GM10248 (cell line): ENCODE results near the gene MMP28.

Experiments
- CTCF ChIA-PET: fragments of 300-600 bp; sonication (Branson Sonifier 250); formaldehyde crosslinking; extraction: SDS; loops from one replicate; lab custom pipeline; 2021; ENCODE audit warnings: antibody characterized with exemption; lab: Yijun Ruan, JAX
- POLR2A ChIA-PET: fragments of 350-650 bp; sonication (Branson Sonifier 250); formaldehyde crosslinking; extraction: SDS; loops from one replicate; lab custom pipeline; 2020; ENCODE audit warnings: antibody characterized with exemption; lab: Yijun Ruan, JAX
- DNase-seq: peaks from one replicate; pipeline ENCODE4 v3.0.0; 2012; ENCODE audit errors: extremely low spot score
- CTCF ChIP-seq: IDR thresholded peaks from 2 replicates; pipeline ENCODE4 v1.5.1; 2012; ENCODE audit warnings: mild to moderate bottlenecking, low read depth; ENCODE audit errors: extremely low read depth, missing control alignments, control extremely low read depth

MMP28 gene

GRCh38 chr17:35804658-35805192 is 9.3 kb upstream of the MMP28 start:
- peak; percentile 85 for TF ChIP-seq CTCF
- DNase-seq: peak; percentile 90
- ChIA-PET CTCF (interaction anchor here (0.6 to 11.1 kb wide), 17 partner anchors 8 to 215 kb away, joined by 3 to 222 read pairs (median 4); partner anchors contain the start of gene C17orf50), POLR2A (interaction anchor here (0.6 kb wide), 1 partner anchor 432 kb away, joined by 3 read pairs; the partner anchor contains the start of gene SLFN11)

- DNase-seq: no peak
- ChIA-PET POLR2A (no interaction called here), CTCF (interaction anchor here (0.9 to 1.0 kb wide), 2 partner anchors 8 to 38 kb away, joined by 3 to 4 read pairs; no protein-coding TSS in a partner anchor)
- TF ChIP-seq CTCF: no peak
Observed at GRCh38 chr17:35801583-35802224, 6.3 kb upstream of the MMP28 start.

GRCh38 chr17:35799942-35800341 is 4.5 kb upstream of the MMP28 start:
- ChIA-PET POLR2A (no interaction called here), CTCF (interaction anchor here (0.7 to 1.8 kb wide), 3 partner anchors 9 to 36 kb away, joined by 3 to 7 read pairs (median 5); partner anchors contain the start of gene TAF15)
- no peak for TF ChIP-seq CTCF
- no peak for DNase-seq

- ChIA-PET CTCF (interaction anchor here (1.0 to 2.7 kb wide), 3 partner anchors 11 to 34 kb away, joined by 3 to 19 read pairs (median 4); partner anchors contain the start of gene TAF15), POLR2A (no interaction called here)
- no peak for DNase-seq
- TF ChIP-seq CTCF: no peak
Observed at GRCh38 chr17:35797918-35798317, 2.5 kb upstream of the MMP28 start.

GRCh38 chr17:35797370-35797769 is 1.9 kb upstream of the MMP28 start:
- no peak for TF ChIP-seq CTCF
- CTCF ChIA-PET: interaction anchor here (1.0 to 3.9 kb wide), 7 partner anchors 8 to 36 kb away, joined by 3 to 19 read pairs (median 5); partner anchors contain the start of genes C17orf50 and TAF15
- POLR2A ChIA-PET: no interaction called here
- DNase-seq: no peak

- CTCF ChIA-PET: interaction anchor here (1.2 to 3.9 kb wide), 5 partner anchors 8 to 36 kb away, joined by 4 to 19 read pairs (median 9); partner anchors contain the start of genes C17orf50 and TAF15
- no peak for TF ChIP-seq CTCF
- no peak for DNase-seq
- POLR2A ChIA-PET: no interaction called here
Observed at GRCh38 chr17:35796942-35797341, 1.5 kb upstream of the MMP28 start.
